ENCODE results near the gene SHISA3. TPM values are rescaled to one million over a fixed set of nuclear protein-coding genes. Genes with fewer than 3 reads are reported as not detected.
"Not testable (repeated sequence)": the region's sequence is repeated elsewhere in the genome, so short reads cannot be mapped to it uniquely, and the experiment has no call there.

SHISA3 gene
- total RNA-seq, 1 donor, result not detected

DNA sequence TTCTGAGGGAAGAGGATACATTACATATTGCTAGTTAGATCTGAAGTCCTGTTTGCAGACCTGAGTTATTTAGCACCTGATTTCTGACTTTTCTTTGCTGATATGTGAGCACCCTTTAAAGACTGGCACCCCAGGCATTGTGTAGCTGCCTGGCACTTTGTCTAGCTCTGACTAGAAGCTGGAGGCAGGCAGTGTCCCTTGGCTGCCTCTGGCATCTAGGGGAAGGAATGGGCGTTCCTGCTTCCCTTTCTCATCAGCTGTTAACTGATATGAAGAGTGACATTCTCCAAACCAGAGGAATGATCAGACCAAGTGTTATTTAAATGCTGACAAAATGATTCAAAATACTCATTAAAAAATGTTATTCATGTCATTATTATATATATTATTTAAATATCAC is 30.3 kb upstream of the SHISA3 start:
- Histone ChIP-seq H3K36me3 (ENCODE audit: insufficient read depth, low read length) (no peaks in the 10 kb centered on the region), H3K79me2 (ENCODE audit: insufficient read depth, low read length) (no peaks in the 10 kb centered on the region), H3K4me1 (ENCODE audit: insufficient read depth, low read length) (no peaks in the 10 kb centered on the region), H3K4me3 (ENCODE audit: insufficient read depth, low read length) (no peak overlapping the region), H3K9me3 (ENCODE audit: low read depth, low read length) (no peaks in the 10 kb centered on the region), H2AFZ (ENCODE audit: low read length) (no peak overlapping the region), H3K4me2 (ENCODE audit: insufficient read depth, low read length) (no peak overlapping the region), H4K20me1 (ENCODE audit: insufficient read depth, low read length) (no peaks in the 10 kb centered on the region), H3K27me3 (ENCODE audit: insufficient read depth, low read length) (no peaks in the 10 kb centered on the region), H3K27ac (ENCODE audit: low read depth, low read length) (no peak overlapping the region)
- no peak for DNase-seq (ENCODE audit: insufficient read length, low spot score, missing footprints)
- TF ChIP-seq, protein P1, sequence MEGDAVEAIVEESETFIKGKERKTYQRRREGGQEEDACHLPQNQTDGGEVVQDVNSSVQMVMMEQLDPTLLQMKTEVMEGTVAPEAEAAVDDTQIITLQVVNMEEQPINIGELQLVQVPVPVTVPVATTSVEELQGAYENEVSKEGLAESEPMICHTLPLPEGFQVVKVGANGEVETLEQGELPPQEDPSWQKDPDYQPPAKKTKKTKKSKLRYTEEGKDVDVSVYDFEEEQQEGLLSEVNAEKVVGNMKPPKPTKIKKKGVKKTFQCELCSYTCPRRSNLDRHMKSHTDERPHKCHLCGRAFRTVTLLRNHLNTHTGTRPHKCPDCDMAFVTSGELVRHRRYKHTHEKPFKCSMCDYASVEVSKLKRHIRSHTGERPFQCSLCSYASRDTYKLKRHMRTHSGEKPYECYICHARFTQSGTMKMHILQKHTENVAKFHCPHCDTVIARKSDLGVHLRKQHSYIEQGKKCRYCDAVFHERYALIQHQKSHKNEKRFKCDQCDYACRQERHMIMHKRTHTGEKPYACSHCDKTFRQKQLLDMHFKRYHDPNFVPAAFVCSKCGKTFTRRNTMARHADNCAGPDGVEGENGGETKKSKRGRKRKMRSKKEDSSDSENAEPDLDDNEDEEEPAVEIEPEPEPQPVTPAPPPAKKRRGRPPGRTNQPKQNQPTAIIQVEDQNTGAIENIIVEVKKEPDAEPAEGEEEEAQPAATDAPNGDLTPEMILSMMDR (IDR thresholded peaks at IDR 0.05; ENCODE audit: extremely low read depth, low read depth, low read length), result no peak

GRCh38 chr4:42369489-42369888 is 27.8 kb upstream of the SHISA3 start:
- TF ChIP-seq, protein P1 (IDR thresholded peaks at IDR 0.05; ENCODE audit: extremely low read depth, low read depth, low read length), result no peak
- no peaks in the 10 kb centered on the region for H3K36me3 ChIP-seq (ENCODE audit: insufficient read depth, low read length)
- no peaks in the 10 kb centered on the region for H3K27me3 ChIP-seq (ENCODE audit: insufficient read depth, low read length)
- no peaks in the 10 kb centered on the region for H3K79me2 ChIP-seq (ENCODE audit: insufficient read depth, low read length)
- no peak for DNase-seq (ENCODE audit: insufficient read length, low spot score, missing footprints)
- H2AFZ ChIP-seq (ENCODE audit: low read length), result no peak overlapping the region
- H3K9me3 ChIP-seq (ENCODE audit: low read depth, low read length), result no peaks in the 10 kb centered on the region
- H3K4me2 ChIP-seq (ENCODE audit: insufficient read depth, low read length), result no peak overlapping the region
- H3K27ac ChIP-seq (ENCODE audit: low read depth, low read length), result no peak overlapping the region
- no peak overlapping the region for H3K4me3 ChIP-seq (ENCODE audit: insufficient read depth, low read length)
- no peaks in the 10 kb centered on the region for H4K20me1 ChIP-seq (ENCODE audit: insufficient read depth, low read length)
- H3K4me1 ChIP-seq (ENCODE audit: insufficient read depth, low read length), result no peaks in the 10 kb centered on the region

DNA sequence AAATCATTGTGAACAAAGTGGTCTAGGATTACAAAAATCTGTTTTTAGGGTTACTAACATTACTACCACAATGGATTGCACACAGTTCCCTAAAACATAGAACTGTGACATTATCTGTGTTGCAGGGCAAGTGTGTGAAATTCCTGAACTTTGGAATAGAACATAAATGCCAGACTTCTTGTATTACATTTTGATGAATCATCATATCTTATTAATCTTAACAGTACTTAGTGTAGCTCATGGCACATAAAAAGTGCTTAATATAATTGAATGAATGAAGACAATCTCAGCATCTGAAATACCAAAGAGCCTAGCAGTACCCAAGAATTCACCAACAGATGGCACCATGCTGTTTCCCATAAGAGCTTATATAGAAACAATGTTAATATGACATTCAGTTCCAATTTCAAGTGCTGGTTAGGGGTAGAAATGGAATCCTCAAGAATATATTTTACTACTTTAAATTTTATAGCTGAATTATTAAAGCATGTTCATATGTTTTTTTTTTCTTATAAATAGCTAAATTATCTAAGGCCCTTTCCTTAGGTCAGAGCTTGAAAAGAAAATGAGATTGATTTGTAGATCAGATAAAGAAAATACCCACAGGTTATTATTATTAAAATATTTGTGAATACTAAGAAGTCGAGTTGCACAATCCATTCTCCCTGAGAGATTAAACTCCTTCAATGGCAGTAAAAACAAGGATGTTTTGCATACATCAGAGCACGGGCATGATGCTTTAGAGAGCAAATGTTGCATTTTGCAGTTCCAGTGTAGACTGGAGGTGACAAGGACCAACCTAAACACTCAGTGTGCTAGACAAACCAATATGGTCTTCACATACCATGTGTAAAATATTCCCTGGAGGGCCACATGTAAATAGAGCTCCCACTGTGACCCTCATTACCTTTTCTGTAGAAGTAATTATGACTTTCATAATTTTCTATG is 25.7 kb upstream of the SHISA3 start:
- H3K4me2 ChIP-seq (ENCODE audit: insufficient read depth, low read length), result no peak overlapping the region
- TF ChIP-seq, protein P1 (IDR thresholded peaks at IDR 0.05; ENCODE audit: extremely low read depth, low read depth, low read length), result peak; percentile 41
- no peak overlapping the region for H2AFZ ChIP-seq (ENCODE audit: low read length)
- no peak for DNase-seq (ENCODE audit: insufficient read length, low spot score, missing footprints)
- no peaks in the 10 kb centered on the region for H3K36me3 ChIP-seq (ENCODE audit: insufficient read depth, low read length)
- no peaks in the 10 kb centered on the region for H3K79me2 ChIP-seq (ENCODE audit: insufficient read depth, low read length)
- H3K9me3 ChIP-seq (ENCODE audit: low read depth, low read length), result no peaks in the 10 kb centered on the region
- no peaks in the 10 kb centered on the region for H4K20me1 ChIP-seq (ENCODE audit: insufficient read depth, low read length)
- H3K4me1 ChIP-seq (ENCODE audit: insufficient read depth, low read length), result no peaks in the 10 kb centered on the region
- no peaks in the 10 kb centered on the region for H3K27me3 ChIP-seq (ENCODE audit: insufficient read depth, low read length)
- H3K27ac ChIP-seq (ENCODE audit: low read depth, low read length), result no peak overlapping the region
- no peak overlapping the region for H3K4me3 ChIP-seq (ENCODE audit: insufficient read depth, low read length)

DNA sequence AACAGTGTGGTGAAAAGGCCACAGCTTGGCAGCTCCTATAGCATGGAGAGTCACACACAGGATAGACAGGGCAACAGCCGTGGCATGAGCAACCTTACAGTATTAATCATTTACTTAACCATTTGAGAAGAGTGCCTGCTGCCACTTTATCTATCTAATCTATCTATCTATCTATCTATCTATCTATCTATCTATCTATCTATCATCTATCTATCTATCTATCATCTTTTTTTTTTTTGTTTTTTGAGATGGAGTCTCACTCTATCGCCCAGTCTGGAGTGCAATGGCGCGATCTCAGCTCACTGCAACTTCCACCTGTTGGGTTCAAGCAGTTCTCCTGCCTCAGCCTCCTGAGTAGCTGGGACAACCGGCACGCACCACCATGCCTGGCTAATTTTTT is 25.0 kb upstream of the SHISA3 start:
- not testable (repeated sequence) for H3K4me2 ChIP-seq (ENCODE audit: insufficient read depth, low read length); H3K4me3 ChIP-seq (ENCODE audit: insufficient read depth, low read length); DNase-seq (ENCODE audit: insufficient read length, low spot score, missing footprints); H4K20me1 ChIP-seq (ENCODE audit: insufficient read depth, low read length); H2AFZ ChIP-seq (ENCODE audit: low read length); H3K79me2 ChIP-seq (ENCODE audit: insufficient read depth, low read length); H3K36me3 ChIP-seq (ENCODE audit: insufficient read depth, low read length); H3K27ac ChIP-seq (ENCODE audit: low read depth, low read length); H3K9me3 ChIP-seq (ENCODE audit: low read depth, low read length); H3K4me1 ChIP-seq (ENCODE audit: insufficient read depth, low read length); H3K27me3 ChIP-seq (ENCODE audit: insufficient read depth, low read length)
